Stimulated activated CD8-positive, alpha-beta memory T cell treated with anti-CD3 and anti-CD28 coated beads, Interleukin-15, amount 100 ng/mL, for 4 hours (primary cell): ENCODE results near the gene DDR1.

Source experiments
- DNase-seq, 2 donors: peaks; one replicate each; pipeline ENCODE4 v3.0.0-alpha.2; 2020; ENCODE audit warnings: low read depth in 2 of 2

The DDR1 gene

DNA sequence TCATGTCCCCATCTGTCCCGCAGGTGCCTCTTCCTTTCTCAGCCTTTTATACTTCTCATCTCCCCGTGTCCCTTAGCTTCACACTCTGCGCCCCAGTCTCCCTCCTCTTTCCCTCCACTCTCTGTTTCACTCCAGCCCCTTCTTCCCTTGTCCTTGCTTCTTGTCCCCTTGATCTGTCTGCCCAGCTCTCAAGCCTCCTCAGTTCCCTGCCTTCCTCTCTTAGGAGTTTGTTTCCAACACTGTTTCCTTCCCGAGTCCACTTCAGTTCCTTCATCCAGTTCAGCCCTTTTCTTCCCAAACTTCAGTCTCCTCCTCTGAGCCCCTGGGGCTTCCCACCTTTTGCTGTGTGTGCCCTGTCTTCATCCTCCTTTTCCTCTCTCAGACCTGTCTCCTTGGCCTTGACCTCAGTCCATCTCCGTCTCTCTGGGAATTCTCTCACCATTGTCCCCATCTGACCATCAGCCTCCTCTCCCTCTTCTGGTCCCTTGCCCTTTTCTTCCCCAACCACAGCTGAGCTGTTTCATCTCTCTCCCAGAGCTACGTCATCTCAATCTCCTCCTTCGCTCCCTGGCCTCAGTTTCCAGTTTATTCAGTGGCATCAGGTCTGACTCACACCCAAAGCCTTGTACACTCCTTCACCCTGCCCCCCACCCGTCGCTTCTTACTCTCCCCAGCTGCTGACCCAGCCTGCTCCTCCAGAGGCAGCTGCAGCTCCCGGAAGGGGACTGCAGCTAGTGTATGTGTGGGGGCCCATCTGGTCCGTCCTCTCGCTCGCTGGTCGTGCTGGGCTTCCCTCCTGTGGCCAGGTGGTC, 2.7 kb upstream of the DDR1 start:
- DNase-seq: no peak

DNA sequence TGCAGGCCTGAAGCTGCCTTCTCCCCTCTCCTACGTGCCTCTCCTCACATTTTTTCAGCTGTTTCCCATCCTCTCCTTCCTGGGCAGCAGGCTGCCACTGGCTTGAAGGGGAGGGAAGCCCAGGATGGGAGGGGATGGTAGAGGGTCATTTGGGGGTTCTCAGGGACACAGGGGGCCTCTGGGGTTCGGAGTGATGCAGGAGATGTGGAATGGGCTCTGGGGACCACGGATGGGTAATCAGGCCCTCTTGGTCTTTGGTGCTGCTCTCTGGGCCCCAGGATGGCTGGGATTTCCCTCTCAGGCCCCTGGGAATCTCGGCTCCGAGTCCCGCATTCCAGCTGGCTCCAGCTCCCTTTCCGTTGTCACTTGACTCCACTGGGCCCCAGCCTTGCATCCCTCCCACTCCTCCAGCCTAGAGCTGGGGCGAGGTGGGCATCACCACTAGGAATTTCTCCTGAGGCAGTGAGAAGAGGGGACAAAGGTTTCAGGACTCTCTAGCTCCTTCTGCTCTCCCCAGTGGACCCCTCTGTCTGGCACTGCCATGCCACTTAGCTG, 2.0 kb upstream of the DDR1 start:
- no peak for DNase-seq

GRCh38 chr6:30882759-30883684, 1.3 kb upstream of the DDR1 start:
- no peak for DNase-seq

DNA sequence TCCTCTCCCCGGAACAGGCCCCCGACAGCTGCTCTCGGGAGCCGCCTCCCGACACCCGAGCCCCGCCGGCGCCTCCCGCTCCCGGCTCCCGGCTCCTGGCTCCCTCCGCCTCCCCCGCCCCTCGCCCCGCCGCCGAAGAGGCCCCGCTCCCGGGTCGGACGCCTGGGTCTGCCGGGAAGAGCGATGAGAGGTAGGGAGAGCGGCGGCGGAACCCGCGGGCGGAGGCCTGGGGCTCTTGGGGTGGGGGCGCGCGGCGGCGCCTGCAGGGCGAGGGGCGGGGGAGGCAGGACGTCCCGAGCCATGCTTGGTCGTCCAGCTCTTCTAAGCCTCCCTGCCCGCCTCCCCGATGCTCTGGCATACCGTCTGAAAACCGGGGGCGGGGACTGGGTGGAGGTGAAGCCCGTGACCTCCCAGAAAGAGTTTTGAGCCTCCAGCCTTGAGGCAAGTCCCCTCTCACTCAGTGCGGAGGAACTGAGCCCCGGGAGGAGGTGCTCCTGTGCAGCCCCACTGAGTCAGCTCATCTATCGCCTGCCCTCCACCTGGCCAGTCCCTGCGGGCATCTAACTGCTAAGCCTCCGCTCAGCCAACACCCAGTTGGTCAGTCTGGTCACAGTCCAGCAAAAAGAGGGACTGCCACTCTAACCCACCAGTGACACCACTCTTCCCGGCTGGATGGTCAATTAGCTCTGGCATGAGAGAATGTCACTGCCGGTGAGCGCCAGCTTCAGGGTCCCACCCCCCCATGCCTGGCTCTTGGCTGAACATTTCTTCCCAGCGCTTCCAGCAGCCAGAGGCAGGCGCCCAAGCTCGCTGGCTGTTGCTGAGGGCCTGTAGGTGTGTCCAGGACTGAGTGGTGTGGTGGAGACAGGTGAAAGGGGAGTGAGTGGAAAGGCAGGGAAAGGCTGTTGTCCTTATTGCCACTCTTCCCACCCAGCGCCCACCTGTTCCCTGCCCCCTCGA, 482 bp downstream of the DDR1 start:
- no peak for DNase-seq

DNA sequence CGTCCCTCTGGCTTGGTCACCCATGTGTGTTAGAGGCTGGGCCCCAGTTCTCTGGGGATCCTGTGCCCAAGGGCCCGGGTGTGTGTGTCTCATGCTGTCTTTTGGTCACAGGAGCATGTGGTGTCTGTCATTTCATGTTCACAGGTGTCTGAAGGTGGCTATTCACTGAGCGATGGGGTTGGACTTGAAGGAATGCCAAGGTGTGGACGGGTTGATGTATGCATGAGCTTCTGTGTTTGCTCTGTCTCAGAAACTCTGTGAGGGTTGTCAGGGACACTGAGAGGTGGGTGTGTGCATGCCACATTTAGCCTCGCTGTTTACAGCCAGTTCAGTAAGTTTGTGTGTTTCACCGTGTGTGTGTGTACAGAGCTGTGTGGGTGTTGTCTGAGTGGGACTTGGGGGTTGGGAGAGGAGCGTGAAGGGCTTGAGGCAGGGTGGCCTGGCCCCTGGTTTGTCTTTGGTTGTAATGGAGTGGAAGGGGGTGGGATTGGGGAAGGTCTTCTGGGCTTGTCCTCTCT, 1.2 kb downstream of the DDR1 start:
- no peak for DNase-seq

GRCh38 chr6:30885999-30886896, 1.9 kb downstream of the DDR1 start:
- no peak for DNase-seq

- no peak for DNase-seq
Observed at GRCh38 chr6:30886897-30887255, 2.6 kb downstream of the DDR1 start.

GRCh38 chr6:30887901-30888815, 3.8 kb downstream of the DDR1 start:
- no peak for DNase-seq

DNA sequence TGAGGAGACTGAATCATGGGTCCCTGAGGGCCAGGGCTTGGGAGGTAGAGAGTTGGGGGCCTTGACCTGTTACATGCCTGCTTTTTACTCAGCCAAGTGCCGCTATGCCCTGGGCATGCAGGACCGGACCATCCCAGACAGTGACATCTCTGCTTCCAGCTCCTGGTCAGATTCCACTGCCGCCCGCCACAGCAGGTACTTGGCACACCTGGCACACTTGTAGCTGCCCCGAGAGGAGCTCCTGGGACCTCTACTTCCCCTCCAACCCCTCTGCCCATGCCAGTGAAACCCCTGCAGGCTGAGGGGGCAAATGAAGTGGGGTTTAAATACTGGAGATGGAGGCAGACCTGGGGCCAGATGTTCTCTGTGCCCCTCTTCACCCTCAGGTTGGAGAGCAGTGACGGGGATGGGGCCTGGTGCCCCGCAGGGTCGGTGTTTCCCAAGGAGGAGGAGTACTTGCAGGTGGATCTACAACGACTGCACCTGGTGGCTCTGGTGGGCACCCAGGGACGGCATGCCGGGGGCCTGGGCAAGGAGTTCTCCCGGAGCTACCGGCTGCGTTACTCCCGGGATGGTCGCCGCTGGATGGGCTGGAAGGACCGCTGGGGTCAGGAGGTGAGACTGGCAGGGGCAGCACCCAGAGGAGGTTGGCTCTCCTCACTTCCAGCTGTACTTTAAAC, 4.6 kb downstream of the DDR1 start:
- no peak for DNase-seq

- no peak for DNase-seq
Observed at GRCh38 chr6:30889496-30889885, 5.2 kb downstream of the DDR1 start.

GRCh38 chr6:30889921-30890645, 5.8 kb downstream of the DDR1 start:
- no peak for DNase-seq

DNA sequence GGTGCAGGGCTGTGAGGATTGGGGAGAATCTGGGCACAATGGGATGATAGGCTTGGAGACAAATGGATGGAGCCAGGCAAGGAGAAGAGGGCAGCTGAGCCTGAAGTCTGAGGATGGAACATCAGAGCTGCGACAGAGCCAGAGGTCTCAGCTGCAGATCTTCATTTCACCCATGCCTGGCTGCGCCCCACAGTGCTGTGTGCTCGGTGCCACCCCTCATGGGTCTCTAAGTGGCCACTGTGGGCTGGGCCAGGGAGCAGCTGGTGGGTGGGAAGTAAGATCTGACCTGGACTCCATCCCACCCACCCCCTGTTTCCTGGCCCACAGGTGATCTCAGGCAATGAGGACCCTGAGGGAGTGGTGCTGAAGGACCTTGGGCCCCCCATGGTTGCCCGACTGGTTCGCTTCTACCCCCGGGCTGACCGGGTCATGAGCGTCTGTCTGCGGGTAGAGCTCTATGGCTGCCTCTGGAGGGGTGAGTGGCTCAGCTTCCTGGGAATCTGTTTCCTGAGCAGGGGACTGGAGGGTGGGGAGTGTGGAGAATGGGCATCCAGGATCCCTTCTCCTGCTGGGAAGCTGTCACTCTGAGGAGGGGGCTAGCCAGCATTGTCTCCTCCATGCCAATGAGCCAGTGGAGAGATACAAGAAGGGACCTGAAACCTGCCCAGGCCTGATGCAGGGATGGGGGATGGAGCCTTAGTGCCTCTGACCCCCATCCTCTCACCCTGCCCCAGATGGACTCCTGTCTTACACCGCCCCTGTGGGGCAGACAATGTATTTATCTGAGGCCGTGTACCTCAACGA, 6.5 kb downstream of the DDR1 start:
- DNase-seq: no peak

- DNase-seq: no peak
Observed at GRCh38 chr6:30891450-30891723, 7.1 kb downstream of the DDR1 start.

- DNase-seq: no peak
Observed at GRCh38 chr6:30891816-30892538, 7.7 kb downstream of the DDR1 start.

DNA sequence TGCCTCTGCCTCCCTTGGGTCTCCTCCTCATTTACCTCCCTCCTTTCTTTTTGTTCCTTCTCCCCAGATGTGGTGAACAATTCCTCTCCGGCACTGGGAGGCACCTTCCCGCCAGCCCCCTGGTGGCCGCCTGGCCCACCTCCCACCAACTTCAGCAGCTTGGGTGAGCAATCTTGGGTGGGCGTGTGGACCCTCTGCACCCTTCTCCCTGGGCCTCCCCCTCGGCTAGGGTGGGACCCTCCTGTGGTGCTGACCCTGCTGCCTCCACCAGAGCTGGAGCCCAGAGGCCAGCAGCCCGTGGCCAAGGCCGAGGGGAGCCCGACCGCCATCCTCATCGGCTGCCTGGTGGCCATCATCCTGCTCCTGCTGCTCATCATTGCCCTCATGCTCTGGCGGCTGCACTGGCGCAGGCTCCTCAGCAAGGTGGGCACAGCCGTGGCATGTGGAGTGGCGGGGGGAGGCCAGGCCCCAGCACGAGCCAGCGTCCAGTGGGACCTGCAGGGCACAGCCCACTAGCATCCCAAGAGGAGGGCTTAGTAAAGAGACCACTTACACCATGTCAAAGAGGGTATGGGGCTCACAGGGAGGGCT, 8.8 kb downstream of the DDR1 start:
- DNase-seq: no peak

- DNase-seq: no peak
Observed at GRCh38 chr6:30893666-30894065, 9.3 kb downstream of the DDR1 start.
